ENCODE results near the gene YJEFN3. TPM values are rescaled to one million over a fixed set of nuclear protein-coding genes. Genes with fewer than 3 reads are reported as not detected.

YJEFN3 gene
- total RNA-seq, 1 experiment from 2014 or later: 1.2 TPM

DNA sequence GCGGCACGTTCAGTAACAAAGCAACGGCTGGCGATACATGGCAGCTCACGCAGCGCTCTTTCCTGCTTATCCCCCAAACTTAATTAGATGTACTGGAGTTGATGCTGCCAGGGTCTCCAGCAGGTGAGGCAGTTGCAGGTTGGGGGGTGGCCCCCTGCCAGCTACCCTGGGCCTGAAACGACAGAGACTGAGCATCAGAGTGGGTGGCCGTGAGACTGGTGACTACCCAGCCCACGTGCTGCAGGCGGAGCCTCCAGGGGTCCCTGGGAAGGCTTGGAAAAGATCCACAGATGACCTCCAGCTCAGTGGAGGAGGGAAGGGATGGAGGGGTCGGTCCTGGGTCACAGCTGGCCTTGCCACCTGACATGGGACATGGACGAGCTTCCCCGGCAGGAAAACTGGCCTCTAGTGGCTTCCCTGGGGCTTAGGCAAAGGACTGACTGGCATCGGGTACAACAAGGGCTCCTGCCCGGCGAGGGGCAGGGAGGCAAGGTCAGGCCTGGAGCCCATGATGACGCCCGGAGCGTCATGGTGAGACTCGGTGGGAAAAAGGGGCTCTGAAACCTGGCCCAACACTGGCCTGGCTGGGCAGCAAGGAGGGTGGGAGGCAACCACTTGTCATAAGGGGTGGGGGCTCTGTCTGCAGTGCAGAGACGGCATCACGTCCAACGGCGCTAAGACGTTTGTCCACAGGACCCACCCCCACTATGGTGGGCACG, 33.4 kb downstream of the YJEFN3 start:
- Histone ChIP-seq H3K36me3 (replicated peaks; ENCODE audit: control insufficient read depth, insufficient read depth, low read length) (no peaks in the 10 kb centered on the region), H3K27me3 (ENCODE audit: control insufficient read depth, insufficient read depth, low read length) (no peaks in the 10 kb centered on the region), H3K4me3 (ENCODE audit: insufficient read depth, low read depth, low read length) (no peak overlapping the region)
- no peak for DNase-seq

DNA sequence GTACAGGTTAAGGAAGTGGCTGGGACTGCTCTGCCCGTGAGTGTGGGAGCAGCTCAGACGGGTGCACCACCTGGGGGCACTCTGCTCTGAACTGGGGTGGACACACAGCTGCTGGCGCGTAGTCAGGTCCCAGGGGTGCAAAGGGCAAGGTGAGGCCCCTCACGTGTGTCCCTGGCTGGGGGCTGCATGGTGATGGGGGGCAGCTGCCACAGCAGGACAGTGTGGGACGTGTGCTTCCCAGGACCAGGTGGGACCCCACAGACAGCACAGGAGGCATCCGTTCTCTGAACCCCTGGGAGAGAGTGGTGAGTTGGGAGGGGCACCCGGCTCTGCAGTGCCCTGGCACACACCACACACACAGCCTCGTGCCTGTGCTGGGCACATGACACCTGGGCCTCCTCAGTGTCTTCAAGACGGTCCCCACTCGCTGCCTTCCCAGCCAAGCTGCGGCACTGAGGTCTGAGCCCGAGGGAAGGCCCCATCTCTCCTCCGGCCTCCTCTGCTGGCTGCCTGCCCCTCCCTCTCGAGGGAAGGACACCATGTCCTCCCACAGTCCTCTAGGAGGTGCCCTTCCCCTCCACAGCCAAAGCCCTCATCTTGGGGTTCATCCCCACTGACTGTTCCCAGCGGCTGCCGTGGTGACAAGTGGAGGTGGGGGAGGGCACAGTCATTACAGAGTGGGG, 34.1 kb downstream of the YJEFN3 start:
- DNase-seq: peak; percentile 86
- no peaks in the 10 kb centered on the region for H3K36me3 ChIP-seq (replicated peaks; ENCODE audit: control insufficient read depth, insufficient read depth, low read length)
- no peak overlapping the region for H3K4me3 ChIP-seq (ENCODE audit: insufficient read depth, low read depth, low read length)
- H3K27me3 ChIP-seq (ENCODE audit: control insufficient read depth, insufficient read depth, low read length): no peaks in the 10 kb centered on the region

DNA sequence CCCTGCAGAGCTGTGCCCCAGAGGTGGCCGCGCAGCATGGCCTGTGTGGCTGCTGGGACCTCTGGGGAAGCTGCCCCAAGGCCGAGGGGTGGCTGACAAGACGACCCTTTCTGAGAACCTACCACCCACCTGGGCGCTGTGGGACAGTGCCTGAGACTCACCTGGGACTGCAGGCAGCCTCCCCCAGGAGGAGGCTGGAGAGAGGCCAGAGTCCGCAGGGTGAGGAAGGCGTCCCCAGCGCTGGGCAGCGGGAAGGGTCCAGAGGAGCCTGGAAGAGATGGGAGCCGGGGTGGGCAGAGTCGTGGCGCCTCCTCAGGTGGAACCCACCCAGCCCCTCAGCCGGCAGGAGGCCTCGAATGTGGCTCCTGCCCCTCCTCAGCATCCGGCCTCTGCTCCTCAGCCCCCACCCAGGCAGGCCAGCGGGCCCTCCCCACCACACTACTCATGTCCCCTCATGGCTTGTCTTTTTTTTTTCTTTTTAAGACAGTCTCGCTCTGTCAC, 34.7 kb downstream of the YJEFN3 start:
- Histone ChIP-seq H3K27me3 (ENCODE audit: control insufficient read depth, insufficient read depth, low read length) (no peaks in the 10 kb centered on the region), H3K36me3 (replicated peaks; ENCODE audit: control insufficient read depth, insufficient read depth, low read length) (no peaks in the 10 kb centered on the region), H3K4me3 (ENCODE audit: insufficient read depth, low read depth, low read length) (no peak overlapping the region)
- peak; percentile 62 for DNase-seq

DNA sequence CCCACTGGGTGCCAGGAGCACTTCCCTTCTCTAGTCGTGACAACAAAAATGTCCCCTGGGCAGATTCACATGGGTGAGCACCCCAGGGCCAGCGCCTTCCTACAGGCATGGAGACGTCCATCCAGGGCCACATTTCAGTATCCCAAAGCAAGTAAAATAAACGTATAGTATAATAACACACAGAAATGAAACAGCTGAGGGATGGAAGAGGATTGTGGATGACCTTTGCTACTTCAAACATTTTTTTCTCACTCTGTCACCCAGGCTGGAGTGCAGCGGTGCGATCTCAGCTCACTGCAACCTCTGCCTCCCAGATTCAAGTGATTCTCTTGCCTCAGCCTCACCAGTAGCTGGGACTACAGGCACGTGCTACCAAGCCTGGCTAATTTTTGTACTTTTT, 37.6 kb downstream of the YJEFN3 start:
- no peak overlapping the region for H3K4me3 ChIP-seq (ENCODE audit: insufficient read depth, low read depth, low read length)
- H3K36me3 ChIP-seq (replicated peaks; ENCODE audit: control insufficient read depth, insufficient read depth, low read length): no peaks in the 10 kb centered on the region
- H3K27me3 ChIP-seq (ENCODE audit: control insufficient read depth, insufficient read depth, low read length): no peaks in the 10 kb centered on the region
- DNase-seq: no peak

GRCh38 chr19:19567391-19567790, 38.7 kb downstream of the YJEFN3 start:
- Histone ChIP-seq H3K4me3 (ENCODE audit: insufficient read depth, low read depth, low read length) (no peak overlapping the region), H3K27me3 (ENCODE audit: control insufficient read depth, insufficient read depth, low read length) (no peaks in the 10 kb centered on the region), H3K36me3 (replicated peaks; ENCODE audit: control insufficient read depth, insufficient read depth, low read length) (no peaks in the 10 kb centered on the region)
- no peak for DNase-seq

DNA sequence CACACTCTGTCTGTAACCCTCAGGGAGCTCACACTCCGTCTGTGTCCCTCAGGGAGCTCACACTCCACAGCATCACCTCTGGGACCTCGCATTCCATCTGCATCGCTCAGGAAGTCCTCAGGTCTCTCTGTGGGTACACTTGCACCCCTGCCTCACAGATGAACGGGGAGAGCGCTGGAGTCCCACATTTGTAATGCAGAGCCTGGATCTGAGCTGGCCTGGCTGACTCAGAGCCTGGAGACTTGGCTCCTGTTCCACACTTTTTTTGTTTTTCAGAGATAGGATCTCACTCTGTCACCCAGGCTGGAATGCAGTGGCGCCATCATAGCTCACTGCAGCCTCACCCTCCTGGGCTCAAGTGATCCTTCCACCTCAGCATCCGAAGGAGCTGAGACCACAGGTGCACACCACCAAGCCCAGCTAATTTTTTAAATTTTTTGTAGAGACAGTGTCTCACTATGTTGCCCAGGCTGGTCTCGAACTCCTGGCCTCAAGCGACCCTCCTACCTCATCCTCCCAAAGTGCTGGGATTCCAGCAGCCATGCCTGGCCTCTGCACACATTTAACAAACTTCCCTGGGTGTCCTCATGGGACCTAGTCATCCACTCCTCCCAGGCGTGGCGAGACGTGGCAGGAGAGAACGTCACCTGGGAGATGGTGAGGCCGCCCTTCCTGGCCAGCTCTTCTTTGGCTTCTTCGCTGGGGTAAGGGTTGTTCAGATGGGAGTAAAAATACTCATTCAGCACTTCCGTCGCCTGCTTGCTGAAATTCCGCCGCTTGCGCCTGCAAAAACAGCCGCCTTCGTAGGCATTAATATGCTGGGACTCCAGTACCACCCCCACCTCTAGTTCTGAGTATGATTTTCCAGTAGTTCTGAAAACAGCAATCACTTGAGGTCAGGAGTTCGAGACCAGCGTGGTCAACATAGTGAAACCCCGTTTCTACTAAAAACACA, 40.4 kb downstream of the YJEFN3 start:
- Histone ChIP-seq H3K4me3 (ENCODE audit: insufficient read depth, low read depth, low read length) (no peak overlapping the region), H3K27me3 (ENCODE audit: control insufficient read depth, insufficient read depth, low read length) (no peaks in the 10 kb centered on the region), H3K36me3 (replicated peaks; ENCODE audit: control insufficient read depth, insufficient read depth, low read length) (no peaks in the 10 kb centered on the region)
- peak; percentile 28 for DNase-seq

DNA sequence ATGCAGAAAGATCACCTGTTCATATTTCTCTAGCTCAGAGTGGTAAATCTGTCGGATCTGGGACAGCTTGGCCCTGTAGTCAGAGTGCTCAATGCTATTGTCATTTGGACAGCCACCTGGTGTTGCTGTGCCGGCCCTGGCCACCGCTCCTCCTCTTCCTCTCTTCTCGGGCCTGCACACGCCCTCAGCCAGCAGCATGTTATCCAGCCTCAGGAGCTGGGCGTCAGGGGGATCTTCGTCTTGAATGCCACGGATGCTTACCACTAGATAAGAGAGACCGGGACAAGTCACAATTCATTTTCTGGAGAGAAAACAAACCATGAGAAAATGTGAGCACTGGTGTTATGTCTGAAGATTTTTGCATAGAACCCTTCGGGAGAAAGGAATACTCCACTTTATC, 41.9 kb downstream of the YJEFN3 start:
- Histone ChIP-seq H3K27me3 (ENCODE audit: control insufficient read depth, insufficient read depth, low read length) (no peaks in the 10 kb centered on the region), H3K36me3 (replicated peaks; ENCODE audit: control insufficient read depth, insufficient read depth, low read length) (no peaks in the 10 kb centered on the region), H3K4me3 (ENCODE audit: insufficient read depth, low read depth, low read length) (no peak overlapping the region)
- no peak for DNase-seq

DNA sequence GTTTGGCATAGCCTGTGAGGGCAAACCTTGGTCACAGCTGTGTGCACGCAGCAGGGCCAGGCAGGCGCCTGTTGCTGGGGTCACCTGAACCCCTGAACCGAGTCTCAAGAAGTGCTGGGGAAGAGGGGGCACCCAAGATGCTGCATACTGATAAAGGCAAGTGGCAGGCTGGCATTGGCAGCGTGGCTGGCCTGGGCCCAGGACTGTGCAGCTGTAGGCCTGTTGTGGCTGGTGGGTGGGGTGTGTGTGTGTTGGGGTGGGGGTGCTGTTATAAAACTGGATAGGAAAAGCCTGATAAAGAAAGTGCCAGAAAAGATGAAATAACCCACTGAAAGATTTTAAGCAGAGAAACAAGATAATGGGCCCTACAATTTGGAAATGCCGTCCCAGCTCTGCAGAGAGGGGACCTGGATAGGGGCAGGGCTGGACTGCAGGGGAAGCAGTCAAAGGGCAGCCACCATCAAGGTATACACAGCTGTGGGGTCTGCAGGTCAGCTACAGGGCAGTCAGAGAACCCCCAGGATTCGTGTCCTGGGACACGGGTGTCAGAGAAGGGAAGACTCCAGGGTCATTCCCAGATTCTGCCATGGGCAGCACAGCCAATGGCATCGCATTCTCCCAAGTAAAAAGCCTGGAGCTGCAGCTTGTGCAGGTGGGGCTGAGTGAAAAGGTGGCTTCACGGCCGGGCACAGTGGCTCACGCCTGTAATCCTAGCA, 42.5 kb downstream of the YJEFN3 start:
- peak; percentile 31 for DNase-seq

GRCh38 chr19:19575411-19575810, 46.7 kb downstream of the YJEFN3 start:
- Histone ChIP-seq H3K4me3 (ENCODE audit: insufficient read depth, low read depth, low read length) (no peak overlapping the region), H3K36me3 (replicated peaks; ENCODE audit: control insufficient read depth, insufficient read depth, low read length) (no peaks in the 10 kb centered on the region), H3K27me3 (ENCODE audit: control insufficient read depth, insufficient read depth, low read length) (no peaks in the 10 kb centered on the region)
- peak; percentile 85 for DNase-seq

More for the DNA sequence above, 42.5 kb downstream of the YJEFN3 start:
- Histone ChIP-seq H3K36me3 (replicated peaks; ENCODE audit: control insufficient read depth, insufficient read depth, low read length) (no peaks in the 10 kb centered on the region), H3K27me3 (ENCODE audit: control insufficient read depth, insufficient read depth, low read length) (no peaks in the 10 kb centered on the region), H3K4me3 (ENCODE audit: insufficient read depth, low read depth, low read length) (no peak overlapping the region)

DNA sequence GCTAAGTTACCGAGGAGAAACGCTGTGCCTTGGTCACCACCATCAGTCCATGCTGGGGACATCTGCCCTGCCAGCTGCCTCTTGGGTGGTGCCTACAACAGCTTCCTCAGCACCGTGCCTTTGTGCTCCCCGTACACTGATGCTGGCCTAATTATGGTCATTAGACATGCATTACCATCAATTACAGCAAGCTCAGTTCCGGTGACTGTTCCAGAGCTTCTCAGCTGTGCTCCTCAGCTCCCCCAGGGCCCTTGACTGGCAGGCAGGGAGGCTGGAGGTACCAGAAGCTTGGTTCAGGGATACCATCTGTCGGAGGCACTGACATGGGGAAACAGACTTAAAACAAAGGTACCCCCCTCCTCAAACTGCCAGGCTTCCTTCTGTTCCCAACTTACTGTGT, 49.5 kb downstream of the YJEFN3 start:
- Histone ChIP-seq H3K27me3 (ENCODE audit: control insufficient read depth, insufficient read depth, low read length) (no peaks in the 10 kb centered on the region), H3K4me3 (ENCODE audit: insufficient read depth, low read depth, low read length) (no peak overlapping the region), H3K36me3 (replicated peaks; ENCODE audit: control insufficient read depth, insufficient read depth, low read length) (no peaks in the 10 kb centered on the region)
- no peak for DNase-seq

- Histone ChIP-seq H3K36me3 (replicated peaks; ENCODE audit: control insufficient read depth, insufficient read depth, low read length) (no peaks in the 10 kb centered on the region), H3K4me3 (ENCODE audit: insufficient read depth, low read depth, low read length) (no peak overlapping the region), H3K27me3 (ENCODE audit: control insufficient read depth, insufficient read depth, low read length) (no peaks in the 10 kb centered on the region)
- DNase-seq: no peak
Observed at GRCh38 chr19:19579533-19580361, 51.0 kb downstream of the YJEFN3 start.

- no peaks in the 10 kb centered on the region for H3K36me3 ChIP-seq (replicated peaks; ENCODE audit: control insufficient read depth, insufficient read depth, low read length)
- H3K27me3 ChIP-seq (ENCODE audit: control insufficient read depth, insufficient read depth, low read length): no peaks in the 10 kb centered on the region
- H3K4me3 ChIP-seq (ENCODE audit: insufficient read depth, low read depth, low read length): no peak overlapping the region
- DNase-seq: no peak
Observed at GRCh38 chr19:19580418-19580817, 51.7 kb downstream of the YJEFN3 start.

DNA sequence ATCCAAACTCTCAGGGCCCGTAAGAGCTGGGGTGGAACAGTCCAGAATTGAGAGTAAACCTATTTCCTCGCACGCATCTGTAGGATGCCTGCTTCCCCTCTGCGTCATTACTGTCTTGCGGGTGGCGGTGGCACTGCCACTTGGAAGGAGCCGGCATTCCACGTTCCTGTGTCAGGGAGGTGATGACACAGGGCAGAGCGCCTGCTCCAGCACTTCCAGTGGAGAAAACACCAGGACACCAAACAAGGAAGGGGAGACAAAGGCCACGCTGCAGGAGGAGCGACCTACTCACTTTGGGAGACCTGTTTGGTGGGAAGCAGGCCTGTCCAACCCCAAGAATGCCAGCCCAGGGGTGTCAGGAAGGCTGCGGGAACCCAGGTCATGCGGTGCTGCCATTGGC, 52.7 kb downstream of the YJEFN3 start:
- Histone ChIP-seq H3K4me3 (ENCODE audit: insufficient read depth, low read depth, low read length) (no peak overlapping the region), H3K36me3 (replicated peaks; ENCODE audit: control insufficient read depth, insufficient read depth, low read length) (no peaks in the 10 kb centered on the region)

More for the DNA sequence above, 52.7 kb downstream of the YJEFN3 start:
- no peaks in the 10 kb centered on the region for H3K27me3 ChIP-seq (ENCODE audit: control insufficient read depth, insufficient read depth, low read length)
- no peak for DNase-seq

Data from H7 (cell line).